GM23248 (cell line): ENCODE data around the gene CEMP1.
"Not testable (repeated sequence)": the region's sequence is repeated elsewhere in the genome, so short reads cannot be mapped to it uniquely, and the experiment has no call there.

Experiments used
- EZH2 ChIP-seq: fragments of 200-600 bp; sonication (generic); IDR thresholded peaks from 2 replicates; pipeline ENCODE4 v1.6.1; 2018; ENCODE audit warnings: antibody characterized with exemption, mild to moderate bottlenecking; ENCODE audit not compliant: insufficient read depth, poor library complexity, severe bottlenecking
- EZH2phosphoT487 ChIP-seq: fragments of 200-600 bp; sonication (generic); IDR thresholded peaks from 2 replicates; pipeline ENCODE4 v1.6.1; 2018; ENCODE audit warnings: antibody characterized with exemption, moderate library complexity, mild to moderate bottlenecking, low read depth; ENCODE audit not compliant: insufficient read depth

- not testable (repeated sequence) for TF ChIP-seq EZH2phosphoT487, EZH2
These were observed 8.1 kb upstream of the CEMP1 start for GRCh38 chr16:2539192-2539844.
